Measurements from ENCODE around the gene TMED9. TPM values are rescaled to one million over a fixed set of nuclear protein-coding genes. Genes with fewer than 3 reads are reported as not detected.

Gene TMED9
- polyA plus RNA-seq, 1 experiment, result 307 TPM

GRCh38 chr5:177604656-177605055 lies 12.7 kb downstream of the TMED9 start:
- Histone ChIP-seq H3K4me3 (ENCODE audit: low read depth, low read length) (no peak overlapping the region), H3K27ac (ENCODE audit: low read depth, low read length) (no peak overlapping the region), H3K27me3 (ENCODE audit: control insufficient read depth, insufficient read depth, low read length) (no peaks in the 10 kb centered on the region), H3K9me3 (ENCODE audit: control insufficient read depth, insufficient read depth, low read length) (no peaks in the 10 kb centered on the region; the same call in 1 of the 2 replicates)
- ChIA-PET POLR2A (no interaction called here), CTCF (interaction anchor here (1.3 kb wide), 1 partner anchor 12 kb away, joined by 3 read pairs; no protein-coding TSS in a partner anchor)
- DNase-seq (ENCODE audit: low read depth, low spot score), result no peak
- no peak for TF ChIP-seq CTCF (IDR thresholded peaks at IDR 0.05; ENCODE audit: low read depth, low read length)

- no peak for DNase-seq (ENCODE audit: low read depth, low spot score)
- CTCF ChIA-PET, result interaction anchor here (1.3 kb wide), 1 partner anchor 12 kb away, joined by 3 read pairs; no protein-coding TSS in a partner anchor
Measured at GRCh38 chr5:177605078-177605477, 13.1 kb downstream of the TMED9 start.

GRCh38 chr5:177605667-177606066 lies 13.7 kb downstream of the TMED9 start:
- no peak for TF ChIP-seq CTCF (IDR thresholded peaks at IDR 0.05; ENCODE audit: low read depth, low read length)
- Histone ChIP-seq H3K4me3 (ENCODE audit: low read depth, low read length) (no peak overlapping the region), H3K27ac (ENCODE audit: low read depth, low read length) (no peak overlapping the region), H3K9me3 (ENCODE audit: control insufficient read depth, insufficient read depth, low read length) (no peaks in the 10 kb centered on the region; the same call in 1 of the 2 replicates), H3K27me3 (ENCODE audit: control insufficient read depth, insufficient read depth, low read length) (no peaks in the 10 kb centered on the region)
- POLR2A ChIA-PET, result no interaction called here
- CTCF ChIA-PET, result interaction anchor here (1.3 kb wide), 1 partner anchor 13 kb away, joined by 3 read pairs; no protein-coding TSS in a partner anchor
- no peak for DNase-seq (ENCODE audit: low read depth, low spot score)

More at GRCh38 chr5:177605078-177605477, 13.1 kb downstream of the TMED9 start:
- POLR2A ChIA-PET, result no interaction called here
- no peak overlapping the region for H3K4me3 ChIP-seq (ENCODE audit: low read depth, low read length)
- peak overlapping the region; percentile 11 for H3K27ac ChIP-seq (ENCODE audit: low read depth, low read length)
- H3K9me3 ChIP-seq (ENCODE audit: control insufficient read depth, insufficient read depth, low read length), result no peaks in the 10 kb centered on the region; the same call in 1 of the 2 replicates
- no peaks in the 10 kb centered on the region for H3K27me3 ChIP-seq (ENCODE audit: control insufficient read depth, insufficient read depth, low read length)
- TF ChIP-seq CTCF (IDR thresholded peaks at IDR 0.05; ENCODE audit: low read depth, low read length), result no peak

- CTCF ChIA-PET, result interaction anchor here (0.7 to 1.7 kb wide), 9 partner anchors 9 to 472 kb away, joined by 3 to 13 read pairs (median 5); partner anchors contain the start of gene DDX41
- DNase-seq (ENCODE audit: low read depth, low spot score), result no peak
- Histone ChIP-seq H3K27ac (ENCODE audit: low read depth, low read length) (no peak overlapping the region), H3K27me3 (ENCODE audit: control insufficient read depth, insufficient read depth, low read length) (no peaks in the 10 kb centered on the region), H3K9me3 (ENCODE audit: control insufficient read depth, insufficient read depth, low read length) (no peaks in the 10 kb centered on the region; the same call in 1 of the 2 replicates), H3K4me3 (ENCODE audit: low read depth, low read length) (no peak overlapping the region)
- TF ChIP-seq CTCF (IDR thresholded peaks at IDR 0.05; ENCODE audit: low read depth, low read length), result no peak
- POLR2A ChIA-PET, result interaction anchor here (1.1 kb wide), 1 partner anchor 14 kb away, joined by 5 read pairs; the partner anchor contains the start of gene TMED9
Measured at GRCh38 chr5:177606071-177607051, 14.4 kb downstream of the TMED9 start.
